Left hindlimb (tissue), 1 donor: Measurements from ENCODE around the gene COX7A1.
"Not testable (repeated sequence)": the region's sequence is repeated elsewhere in the genome, so short reads cannot be mapped to it uniquely, and the experiment has no call there.

Experiments
- DNase-seq: peaks from one replicate; pipeline ENCODE4 v3.0.0-alpha.2; 2018

The COX7A1 gene

GRCh38 chr19:36152352-36153091 lies at the start of gene COX7A1:
TSS of gene COX7A1 (minus strand) at chr19:36152447. CDS start at chr19:36152407, 40 bp downstream.
- DNase-seq, result peak; percentile 83

- DNase-seq, result no peak
Observed at GRCh38 chr19:36201684-36202083, 49.4 kb upstream of the COX7A1 start.

- DNase-seq, result no peak
Observed at GRCh38 chr19:36198119-36198518, 45.9 kb upstream of the COX7A1 start.

GRCh38 chr19:36196249-36196648 lies 44.0 kb upstream of the COX7A1 start:
- DNase-seq, result no peak

GRCh38 chr19:36186722-36187121 lies 34.5 kb upstream of the COX7A1 start:
- not testable (repeated sequence) for DNase-seq

DNA sequence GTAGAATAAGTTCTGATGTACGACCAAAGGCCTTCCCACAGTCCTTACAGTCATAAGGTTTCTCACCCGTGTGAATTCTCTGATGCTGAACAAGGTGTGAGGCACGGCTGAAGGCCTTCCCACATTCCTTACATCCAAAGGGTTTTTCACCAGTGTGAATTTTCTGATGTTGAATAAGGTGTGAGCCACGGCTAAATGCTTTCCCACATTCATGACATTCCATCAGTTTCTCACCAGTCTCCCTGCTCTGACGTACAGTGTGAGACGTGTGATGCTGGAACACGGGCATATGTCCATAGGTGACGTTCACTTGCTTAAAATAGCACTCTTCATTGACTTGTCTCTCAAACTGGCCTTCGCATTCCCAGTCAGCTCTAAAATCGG lies 31.0 kb upstream of the COX7A1 start:
- DNase-seq, result no peak

GRCh38 chr19:36182612-36183244 lies 30.5 kb upstream of the COX7A1 start:
- DNase-seq, result no peak

DNA sequence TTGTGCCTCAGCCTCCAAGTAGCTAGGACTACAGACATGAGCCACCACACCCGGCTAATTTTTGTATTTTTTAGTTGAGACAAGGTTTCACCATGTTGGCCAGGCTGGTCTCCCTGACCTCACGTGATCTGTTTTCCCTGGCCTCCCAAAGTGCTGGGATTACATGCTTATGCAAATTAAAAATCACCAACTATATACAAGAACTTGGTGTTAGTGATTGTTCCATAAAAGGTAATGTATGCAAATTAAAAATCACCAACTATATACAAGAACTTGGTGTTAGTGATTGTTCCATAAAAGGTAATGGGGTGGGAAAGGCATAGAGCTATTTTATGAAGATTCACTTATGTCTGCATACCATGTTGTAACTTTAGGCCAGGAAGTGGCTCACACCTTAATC lies 26.8 kb upstream of the COX7A1 start:
- DNase-seq, result not testable (repeated sequence)

DNA sequence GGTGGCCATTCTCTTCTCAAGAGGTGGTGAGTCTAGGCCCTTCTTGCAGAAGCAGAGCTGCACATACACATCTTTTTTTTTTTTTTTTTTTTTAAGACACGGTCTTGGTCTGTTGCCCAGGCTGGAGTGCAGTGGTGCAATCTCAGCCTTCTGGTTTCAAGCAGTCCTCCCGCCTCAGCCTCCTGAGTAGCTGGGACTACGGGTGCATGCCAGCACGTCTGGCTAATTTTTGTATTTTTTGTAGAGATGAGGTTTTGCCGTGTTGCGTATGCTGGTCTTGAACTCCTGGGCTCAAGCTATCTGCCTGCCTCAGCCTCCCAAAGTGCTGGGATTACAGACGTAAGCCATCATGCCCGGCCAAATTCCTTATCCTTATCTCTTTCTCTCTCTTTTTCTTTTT lies 21.6 kb upstream of the COX7A1 start:
- not testable (repeated sequence) for DNase-seq

- no peak for DNase-seq
Observed at GRCh38 chr19:36172852-36173251, 20.6 kb upstream of the COX7A1 start.

GRCh38 chr19:36169084-36169760 lies 17.0 kb upstream of the COX7A1 start:
- DNase-seq, result peak; percentile 47

DNA sequence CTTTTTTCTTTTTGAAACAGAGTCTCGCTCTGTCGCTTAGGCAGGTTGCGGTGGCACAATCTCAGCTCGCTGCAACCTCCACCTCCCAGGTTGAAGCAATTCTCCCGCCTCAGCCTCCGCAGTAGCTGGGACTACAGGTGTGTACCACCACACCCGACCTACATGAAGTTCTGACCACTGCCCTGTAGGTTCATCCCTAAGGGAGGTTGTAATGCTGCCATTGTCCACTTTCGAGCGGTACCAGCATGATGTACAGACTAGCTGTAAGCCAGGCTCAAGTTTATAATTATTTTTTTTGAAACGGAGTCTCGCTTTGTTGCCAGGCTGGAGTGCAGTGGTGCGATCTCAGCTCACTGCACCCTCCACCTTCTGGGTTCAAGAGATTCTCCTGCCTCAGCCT lies 11.6 kb upstream of the COX7A1 start:
- DNase-seq, result no peak

DNA sequence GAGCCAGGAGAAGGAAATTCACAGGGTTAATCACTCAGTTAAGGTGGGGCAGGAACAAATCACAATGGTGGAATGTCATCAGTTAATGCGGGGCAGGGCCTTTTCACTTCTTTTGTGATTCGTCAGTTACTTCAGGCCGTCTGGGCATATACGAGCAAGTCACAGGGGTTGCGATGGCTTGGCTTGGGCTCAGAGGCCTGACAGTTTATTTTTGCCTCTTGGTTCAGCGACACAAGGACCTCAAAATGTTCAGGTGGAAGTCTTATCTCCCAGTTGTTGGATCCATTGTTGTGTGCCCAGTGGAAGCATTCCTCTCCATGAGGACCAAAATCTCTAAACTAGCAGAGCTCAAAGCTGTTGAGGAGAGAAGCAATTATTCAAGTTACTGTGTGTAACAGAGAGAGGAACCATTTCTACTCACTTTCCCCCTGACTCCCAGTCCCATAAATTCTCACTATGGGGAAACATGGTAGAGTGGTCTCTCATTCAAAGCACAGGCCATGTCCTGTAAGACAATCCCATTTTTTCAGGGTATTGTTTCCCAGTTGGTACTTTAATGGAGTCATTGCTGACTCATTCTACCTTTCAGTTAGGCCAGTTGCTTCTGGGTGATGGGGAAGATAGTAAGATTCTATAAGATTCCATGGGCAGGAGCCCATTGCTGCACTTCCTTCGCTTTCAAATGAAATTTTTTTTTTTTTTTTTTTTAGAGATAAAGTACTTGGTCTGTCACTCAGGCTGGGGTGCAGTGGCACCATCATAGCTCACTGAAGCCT lies 8.8 kb upstream of the COX7A1 start:
- DNase-seq, result no peak

DNA sequence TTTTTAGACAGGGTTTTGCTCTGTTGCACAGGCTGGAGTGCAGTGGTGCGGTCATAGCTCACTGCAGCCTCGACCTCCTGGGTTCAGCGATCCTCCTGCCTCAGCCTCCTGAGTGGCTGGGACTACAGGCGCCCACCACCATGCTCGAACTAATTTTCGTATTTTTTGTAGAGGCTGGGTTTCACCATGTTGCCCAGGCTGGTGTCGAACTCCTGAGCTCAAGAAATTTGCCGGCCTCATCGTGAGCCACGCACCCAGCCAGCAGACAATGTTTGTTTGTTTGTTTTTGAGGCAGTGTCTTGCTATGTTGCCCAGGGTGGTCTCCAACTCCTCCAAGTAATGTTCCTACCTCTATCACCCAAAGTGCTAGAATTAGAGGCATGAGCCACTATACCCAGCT lies 879 bp upstream of the COX7A1 start:
- no peak for DNase-seq

GRCh38 chr19:36152019-36152351 lies 262 bp downstream of the COX7A1 start:
- peak; percentile 50 for DNase-seq

DNA sequence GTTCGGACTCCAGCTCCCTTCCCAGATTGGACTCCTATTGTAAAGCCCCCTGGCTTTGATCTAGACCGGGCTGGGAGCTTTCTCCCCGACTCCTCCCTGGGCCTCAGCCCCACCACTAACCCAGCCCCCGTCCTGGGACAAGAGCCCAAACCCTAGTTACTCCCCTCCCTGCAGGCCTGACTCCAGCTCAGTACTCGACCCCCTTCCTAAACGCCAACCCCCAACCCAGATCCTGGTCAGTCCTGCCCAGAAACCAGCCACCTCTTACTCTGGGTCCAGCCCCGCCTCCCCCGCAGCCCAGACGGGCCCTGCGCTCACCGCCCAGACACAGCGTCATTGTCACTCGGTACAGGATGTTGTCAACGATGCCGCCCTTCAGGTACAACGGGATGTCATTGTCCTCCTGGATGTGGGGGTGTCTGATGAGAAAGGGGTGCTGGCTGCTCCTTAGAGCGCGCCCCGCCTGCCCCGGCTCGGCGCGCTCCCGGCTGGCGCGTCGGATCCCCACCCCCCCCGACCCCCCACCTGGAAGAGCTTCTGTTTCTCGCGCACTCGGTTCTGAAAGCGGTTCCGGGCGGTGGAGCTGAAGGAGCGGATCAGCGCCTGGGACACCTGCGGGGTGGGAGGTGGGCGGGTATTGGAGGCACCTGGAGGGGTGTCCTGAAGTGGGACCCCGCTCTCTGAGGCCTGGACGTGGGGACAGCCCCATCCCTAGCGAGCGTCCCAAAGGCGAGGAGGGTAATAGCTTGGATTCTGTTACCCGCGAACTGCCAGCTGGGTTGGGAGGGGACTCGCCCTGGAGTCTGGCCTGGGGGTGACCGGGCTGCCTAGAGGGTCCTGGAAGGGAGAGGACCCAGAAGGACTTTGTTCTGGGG lies 866 bp downstream of the COX7A1 start:
- DNase-seq, result peak; percentile 80

DNA sequence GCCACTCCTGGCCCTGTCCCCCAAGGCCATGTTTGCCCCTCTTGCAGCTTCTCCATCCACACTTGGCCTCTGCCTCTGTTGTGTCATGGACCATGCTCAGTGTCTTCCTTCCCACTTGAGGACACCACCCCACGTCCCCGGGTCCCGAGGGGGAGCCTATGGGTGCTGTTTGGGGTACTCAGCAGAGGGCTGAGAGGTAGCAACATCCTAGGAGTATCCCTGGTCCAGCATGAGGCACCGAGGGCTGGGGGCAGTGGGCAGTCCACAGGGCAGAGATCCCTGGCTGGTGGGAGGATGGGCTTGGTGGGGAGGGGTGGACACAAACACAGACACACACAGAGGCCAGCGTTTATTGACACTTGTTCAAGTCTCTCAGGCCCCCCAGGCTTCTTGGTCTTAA lies 1.7 kb downstream of the COX7A1 start:
- DNase-seq, result no peak

GRCh38 chr19:36149673-36150406 lies 2.4 kb downstream of the COX7A1 start:
- DNase-seq, result no peak

- DNase-seq, result no peak
Observed at GRCh38 chr19:36144624-36145023, 7.6 kb downstream of the COX7A1 start.

DNA sequence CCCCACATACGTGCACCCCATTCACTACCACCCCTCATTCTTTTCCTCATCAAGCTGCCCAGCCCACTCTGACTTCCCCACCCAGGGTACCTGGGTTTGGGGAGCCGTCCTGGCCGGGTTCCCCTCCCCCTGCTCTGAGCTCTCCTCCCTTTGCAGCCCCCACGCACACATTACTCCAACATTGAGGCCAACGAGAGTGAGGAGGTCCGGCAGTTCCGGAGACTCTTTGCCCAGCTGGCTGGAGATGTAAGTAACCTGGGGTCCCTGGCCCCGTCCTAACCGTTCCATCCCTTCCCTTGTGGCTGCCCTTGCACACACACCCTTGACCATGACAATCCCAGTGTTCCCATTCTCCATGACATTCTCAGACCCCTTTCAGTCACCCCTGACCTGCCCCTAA lies 9.8 kb downstream of the COX7A1 start:
- no peak for DNase-seq

GRCh38 chr19:36142046-36142445 lies 10.2 kb downstream of the COX7A1 start:
- DNase-seq, result no peak
